B cell (primary cell): Measurements from ENCODE around the gene CLSTN2.

Experiments used
- CTCF ChIP-seq: fragments of 200-600 bp; IDR thresholded peaks from one replicate; pipeline ENCODE4 v1.8.0; 2022; ENCODE audit warnings: antibody characterized with exemption, mild to moderate bottlenecking
- EZH2 ChIP-seq: IDR thresholded peaks from 2 replicates; pipeline ENCODE4 v1.6.1; 2012; ENCODE audit warnings: borderline replicate concordance, low read depth, mild to moderate bottlenecking, moderate library complexity, low read length; ENCODE audit not compliant: insufficient read depth, poor library complexity, severe bottlenecking

- TF ChIP-seq CTCF (no peak), EZH2 (no peak)
Observed at GRCh38 chr3:140465988-140466387, 531.0 kb downstream of the CLSTN2 start.
